ENCODE results near the gene IQCN. TPM values are rescaled to one million over a fixed set of nuclear protein-coding genes. Genes with fewer than 3 reads are reported as not detected.

Gene IQCN
- total RNA-seq, 2 experiments from 2014 or later: 5.0 to 5.2 TPM

- Mint-ChIP-seq H3K4me1 (peaks cover 7% of the 10 kb centered on the region), H3K4me3 (no peak overlapping the region), H3K27me3 (no peaks in the 10 kb centered on the region), H3K36me3 (peaks cover 5% of the 10 kb centered on the region), H3K9me3 (no peaks in the 10 kb centered on the region), H3K27ac (no peak overlapping the region)
- DNase-seq (no peak), ATAC-seq (ENCODE audit: low read depth) (no peak)
- POLR2A ChIA-PET: no interaction called here
These were observed 9.2 kb downstream of the IQCN start for GRCh38 chr19:18264971-18265540.

GRCh38 chr19:18264137-18264854 lies 10.0 kb downstream of the IQCN start:
- Mint-ChIP-seq H3K4me1 (peaks cover 7% of the 10 kb centered on the region), H3K9me3 (no peaks in the 10 kb centered on the region), H3K36me3 (peaks cover 5% of the 10 kb centered on the region), H3K27me3 (no peaks in the 10 kb centered on the region), H3K27ac (no peak overlapping the region), H3K4me3 (no peak overlapping the region)
- peak; percentile 28 for DNase-seq
- POLR2A ChIA-PET: no interaction called here
- ATAC-seq (ENCODE audit: low read depth): no peak

- Mint-ChIP-seq H3K9me3 (no peaks in the 10 kb centered on the region), H3K4me3 (no peak overlapping the region), H3K4me1 (peaks cover 7% of the 10 kb centered on the region), H3K27ac (no peak overlapping the region), H3K36me3 (peaks cover 5% of the 10 kb centered on the region), H3K27me3 (no peaks in the 10 kb centered on the region)
- DNase-seq (peak; percentile 23), ATAC-seq (ENCODE audit: low read depth) (no peak)
- POLR2A ChIA-PET: no interaction called here
These were observed 10.7 kb downstream of the IQCN start for GRCh38 chr19:18263324-18264136.

DNA sequence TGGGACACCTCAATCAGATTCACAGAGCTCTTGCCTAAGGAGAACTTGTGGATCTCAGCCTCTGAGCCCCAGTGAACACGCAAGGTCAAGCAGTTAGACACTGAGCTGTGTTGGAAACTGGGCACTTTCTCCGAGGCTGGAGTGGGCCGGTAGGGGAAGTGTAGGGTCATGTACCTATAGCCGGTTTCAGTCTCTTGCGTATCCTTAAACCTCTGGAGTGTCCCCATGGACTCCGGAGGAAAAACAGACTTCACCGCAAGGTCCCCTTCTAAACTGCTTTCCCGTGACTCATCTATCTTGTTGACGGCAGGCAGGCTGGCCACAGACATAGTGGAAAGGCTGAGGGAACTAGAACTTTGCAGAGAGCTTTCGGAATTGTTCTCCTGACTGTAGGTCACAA lies 11.3 kb downstream of the IQCN start:
- Mint-ChIP-seq H3K27ac (no peak overlapping the region), H3K9me3 (no peaks in the 10 kb centered on the region), H3K36me3 (peaks cover under 1% of the 10 kb centered on the region), H3K4me1 (peaks cover 4% of the 10 kb centered on the region), H3K4me3 (no peak overlapping the region), H3K27me3 (no peaks in the 10 kb centered on the region)
- DNase-seq (no peak), ATAC-seq (ENCODE audit: low read depth) (no peak)
- POLR2A ChIA-PET: no interaction called here

DNA sequence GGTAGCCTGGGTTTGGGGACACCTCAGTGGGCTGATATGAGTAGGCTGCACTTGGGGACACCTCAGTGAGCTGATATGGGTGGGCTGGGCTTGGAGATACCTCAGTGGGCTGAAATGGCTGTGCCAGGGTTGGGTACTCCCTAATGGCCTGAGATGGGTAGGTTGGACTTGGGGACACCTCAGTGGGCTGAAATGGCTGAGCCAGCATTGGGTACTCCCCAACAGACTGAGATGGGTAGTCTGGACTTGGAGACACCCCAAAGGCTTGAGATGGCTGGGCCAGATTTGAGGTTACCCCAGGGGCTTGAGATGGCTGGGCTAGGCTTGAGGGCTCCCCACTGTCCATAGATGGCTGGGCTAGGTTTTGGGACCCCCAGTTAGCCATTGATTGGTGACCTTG lies 12.1 kb downstream of the IQCN start:
- Mint-ChIP-seq H3K27me3 (no peaks in the 10 kb centered on the region), H3K9me3 (no peaks in the 10 kb centered on the region), H3K4me3 (no peak overlapping the region), H3K27ac (no peak overlapping the region), H3K4me1 (peaks cover 4% of the 10 kb centered on the region), H3K36me3 (no peaks in the 10 kb centered on the region)
- POLR2A ChIA-PET: no interaction called here
- no peak for DNase-seq
- ATAC-seq (ENCODE audit: low read depth): no peak

- Mint-ChIP-seq H3K27me3 (no peaks in the 10 kb centered on the region), H3K9me3 (no peaks in the 10 kb centered on the region), H3K36me3 (no peaks in the 10 kb centered on the region), H3K4me1 (peaks cover 4% of the 10 kb centered on the region), H3K4me3 (no peak overlapping the region), H3K27ac (no peak overlapping the region)
- DNase-seq (no peak), ATAC-seq (ENCODE audit: low read depth) (no peak)
- POLR2A ChIA-PET: no interaction called here
These were observed 12.8 kb downstream of the IQCN start for GRCh38 chr19:18261474-18261873.

GRCh38 chr19:18259893-18260292 lies 14.4 kb downstream of the IQCN start:
- Mint-ChIP-seq H3K27me3 (peaks cover 3% of the 10 kb centered on the region), H3K4me1 (peaks cover 2% of the 10 kb centered on the region), H3K9me3 (no peaks in the 10 kb centered on the region), H3K4me3 (no peak overlapping the region), H3K27ac (no peak overlapping the region), H3K36me3 (no peaks in the 10 kb centered on the region)
- DNase-seq (no peak), ATAC-seq (ENCODE audit: low read depth) (no peak)
- POLR2A ChIA-PET: interaction anchor here (0.8 kb wide), 1 partner anchor 20 kb away, joined by 3 read pairs; no protein-coding TSS in a partner anchor

GRCh38 chr19:18257503-18258470 lies 16.5 kb downstream of the IQCN start:
- H3K4me1 Mint-ChIP-seq: peaks cover 2% of the 10 kb centered on the region
- no peak overlapping the region for H3K27ac Mint-ChIP-seq
- H3K36me3 Mint-ChIP-seq: no peaks in the 10 kb centered on the region
- DNase-seq: no peak
- ATAC-seq (ENCODE audit: low read depth): no peak
- H3K4me3 Mint-ChIP-seq: no peak overlapping the region
- POLR2A ChIA-PET: interaction anchor here (0.5 kb wide), 1 partner anchor 72 kb away, joined by 7 read pairs; no protein-coding TSS in a partner anchor
- H3K9me3 Mint-ChIP-seq: no peaks in the 10 kb centered on the region
- peaks cover 20% of the 10 kb centered on the region for H3K27me3 Mint-ChIP-seq

GRCh38 chr19:18254546-18255503 lies 19.4 kb downstream of the IQCN start:
- Mint-ChIP-seq H3K4me3 (no peak overlapping the region), H3K27ac (no peak overlapping the region), H3K27me3 (peaks cover 34% of the 10 kb centered on the region), H3K9me3 (no peaks in the 10 kb centered on the region), H3K4me1 (peaks cover 5% of the 10 kb centered on the region), H3K36me3 (no peaks in the 10 kb centered on the region)
- peak; percentile 28 for DNase-seq
- no peak for ATAC-seq (ENCODE audit: low read depth)
- POLR2A ChIA-PET: interaction anchor here (1.3 kb wide), 1 partner anchor 50 kb away, joined by 4 read pairs; no protein-coding TSS in a partner anchor

DNA sequence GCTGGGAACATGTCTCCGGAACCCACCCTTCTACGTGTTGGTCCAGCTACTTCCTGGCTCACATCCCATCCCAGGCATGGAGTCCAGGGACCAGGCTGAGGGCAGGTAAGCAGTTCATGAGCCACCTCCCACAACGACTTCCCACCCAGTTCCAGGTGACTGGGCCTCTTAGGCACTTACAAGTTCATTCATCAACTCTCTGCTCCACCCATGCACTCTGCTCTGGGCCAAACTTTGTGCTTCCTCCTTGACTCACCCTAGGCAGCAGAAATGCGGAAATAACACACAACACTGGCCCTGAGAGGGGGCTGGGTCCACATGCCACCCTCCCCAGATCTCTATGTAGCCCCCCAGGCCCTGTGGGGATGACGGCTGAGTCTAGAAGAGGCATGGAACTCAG lies 20.5 kb downstream of the IQCN start:
- H3K27ac Mint-ChIP-seq: no peak overlapping the region
- H3K4me3 Mint-ChIP-seq: no peak overlapping the region
- POLR2A ChIA-PET: interaction anchor here (1.3 kb wide), 1 partner anchor 49 kb away, joined by 3 read pairs; the partner anchor contains the start of gene RAB3A
- no peaks in the 10 kb centered on the region for H3K36me3 Mint-ChIP-seq
- DNase-seq (no peak), ATAC-seq (ENCODE audit: low read depth) (no peak)
- peaks cover 5% of the 10 kb centered on the region for H3K4me1 Mint-ChIP-seq
- H3K27me3 Mint-ChIP-seq: peaks cover 34% of the 10 kb centered on the region
- H3K9me3 Mint-ChIP-seq: no peaks in the 10 kb centered on the region

GRCh38 chr19:18253130-18253529 lies 21.1 kb downstream of the IQCN start:
- DNase-seq: no peak
- H3K27ac Mint-ChIP-seq: no peak overlapping the region
- no peak for ATAC-seq (ENCODE audit: low read depth)
- H3K4me1 Mint-ChIP-seq: peaks cover 5% of the 10 kb centered on the region
- H3K4me3 Mint-ChIP-seq: no peak overlapping the region
- no peaks in the 10 kb centered on the region for H3K36me3 Mint-ChIP-seq
- H3K27me3 Mint-ChIP-seq: peaks cover 34% of the 10 kb centered on the region
- H3K9me3 Mint-ChIP-seq: no peaks in the 10 kb centered on the region
- POLR2A ChIA-PET: interaction anchor here (0.6 to 1.8 kb wide), 5 partner anchors 16 to 49 kb away, joined by 3 to 7 read pairs (median 4); partner anchors contain the start of gene RAB3A

DNA sequence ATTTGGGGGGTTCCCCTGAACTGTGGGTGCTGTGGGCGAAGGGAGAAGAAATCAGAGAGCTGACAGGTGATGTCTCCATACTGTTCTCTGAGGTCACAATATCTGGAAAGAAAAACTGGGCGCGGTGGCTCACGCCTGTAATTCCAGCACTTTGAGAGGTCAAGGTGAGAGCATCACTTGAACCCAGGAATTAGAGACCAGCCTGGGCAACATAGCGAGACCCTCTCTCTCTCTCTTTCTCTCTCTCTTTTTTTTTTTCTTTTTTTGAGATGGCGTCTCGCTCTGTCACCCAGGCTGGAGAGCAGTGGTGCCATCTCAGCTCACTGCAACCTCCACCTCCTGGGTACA lies 21.9 kb downstream of the IQCN start:
- POLR2A ChIA-PET: interaction anchor here (0.6 to 1.8 kb wide), 6 partner anchors 17 to 61 kb away, joined by 3 to 7 read pairs (median 4); partner anchors contain the start of gene RAB3A
- Mint-ChIP-seq H3K4me3 (no peak overlapping the region), H3K4me1 (peaks cover 5% of the 10 kb centered on the region), H3K36me3 (no peaks in the 10 kb centered on the region), H3K27me3 (peaks cover 34% of the 10 kb centered on the region), H3K27ac (no peak overlapping the region), H3K9me3 (no peaks in the 10 kb centered on the region)
- DNase-seq (no peak), ATAC-seq (ENCODE audit: low read depth) (no peak)
